Gastroesophageal sphincter (tissue), 3 donors: ENCODE results near the gene MLST8.

Experiments
- POLR2AphosphoS5 ChIP-seq: sonication (generic); formaldehyde crosslinking; IDR thresholded peaks from one replicate; pipeline ENCODE4 v1.6.1; 2017; ENCODE audit warnings: antibody characterized with exemption
- TF ChIP-seq, protein P1 (sequence below), 4 experiments: fragments of 200-600 bp in 2 of 4; fragments of 450-650 bp in 2 of 4; sonication (generic) in 1 of 4; IDR thresholded peaks; one replicate each; pipeline ENCODE4 v1.5.1; 2017 to 2019; ENCODE audit warnings: antibody characterized with exemption in 4 of 4, mild to moderate bottlenecking in 2 of 4, moderate library complexity in 2 of 4

- no peak for TF ChIP-seq POLR2AphosphoS5
- TF ChIP-seq, protein P1, sequence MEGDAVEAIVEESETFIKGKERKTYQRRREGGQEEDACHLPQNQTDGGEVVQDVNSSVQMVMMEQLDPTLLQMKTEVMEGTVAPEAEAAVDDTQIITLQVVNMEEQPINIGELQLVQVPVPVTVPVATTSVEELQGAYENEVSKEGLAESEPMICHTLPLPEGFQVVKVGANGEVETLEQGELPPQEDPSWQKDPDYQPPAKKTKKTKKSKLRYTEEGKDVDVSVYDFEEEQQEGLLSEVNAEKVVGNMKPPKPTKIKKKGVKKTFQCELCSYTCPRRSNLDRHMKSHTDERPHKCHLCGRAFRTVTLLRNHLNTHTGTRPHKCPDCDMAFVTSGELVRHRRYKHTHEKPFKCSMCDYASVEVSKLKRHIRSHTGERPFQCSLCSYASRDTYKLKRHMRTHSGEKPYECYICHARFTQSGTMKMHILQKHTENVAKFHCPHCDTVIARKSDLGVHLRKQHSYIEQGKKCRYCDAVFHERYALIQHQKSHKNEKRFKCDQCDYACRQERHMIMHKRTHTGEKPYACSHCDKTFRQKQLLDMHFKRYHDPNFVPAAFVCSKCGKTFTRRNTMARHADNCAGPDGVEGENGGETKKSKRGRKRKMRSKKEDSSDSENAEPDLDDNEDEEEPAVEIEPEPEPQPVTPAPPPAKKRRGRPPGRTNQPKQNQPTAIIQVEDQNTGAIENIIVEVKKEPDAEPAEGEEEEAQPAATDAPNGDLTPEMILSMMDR (IDR thresholded peaks at IDR 0.05) = no peak
Measured at GRCh38 chr16:2179107-2179501, 26.1 kb upstream of the MLST8 start.
